K562 (cell line): Measurements from ENCODE around the gene SLC16A1. TPM values are rescaled to one million over a fixed set of nuclear protein-coding genes. Genes with fewer than 3 reads are reported as not detected.

Experiments
- ATAC-seq: fragments of 200-7000 bp; cut with Tn5 transposase; 3 replicates; pipeline ENCODE4 v1.9.1; 2020; ENCODE audit warnings: moderate library complexity
- BruUV-seq: library from RNA; stranded (reverse); fragments of 400-500 nt; replicated peaks from 2 replicates; lab custom pipeline; 2021; lab: Mats Ljungman, UMichigan
- CTCF ChIA-PET: fragments of 300-600 bp; formaldehyde crosslinking; extraction: SDS; loops from one replicate; lab custom pipeline; 2021; ENCODE audit warnings: low intra/inter-chr PET ratio; lab: Yijun Ruan, JAX
- POLR2A ChIA-PET: fragments of 300-600, 350-650 bp; sonication (Branson Sonifier 250); formaldehyde crosslinking; extraction: SDS; loops from one replicate; lab custom pipeline; 2021; ENCODE audit warnings: antibody characterized with exemption, inconsistent platforms; lab: Yijun Ruan, JAX
- DNase-seq, 4 experiments: peaks; one replicate each; pipeline versions ENCODE4 v3.0.0 to v3.0.0-alpha.2; 2011 to 2018; ENCODE audit warnings: low spot score in 3 of 4, mixed read lengths in 3 of 4; ENCODE audit errors: extremely low read depth in 1 of 4
- FAIRE-seq: peaks from 2 replicates; lab custom pipeline; 2011; peaks lifted over from hg19 to GRCh38; lab: Jason Lieb, UNC
- H2AFZ ChIP-seq: 2 replicates; pipeline ENCODE4 v1.6.0; 2011; ENCODE audit warnings: low read depth, low read length, control low read depth, inconsistent platforms
- H3K27ac ChIP-seq: fragments of 200-600 bp; 3 replicates; pipeline ENCODE4 v1.8.0; 2011; ENCODE audit warnings: low read depth, mild to moderate bottlenecking, control low read depth, inconsistent platforms, low read length, moderate library complexity, mixed read lengths; ENCODE audit errors: extremely low read depth
- H3K27me3 ChIP-seq, 2 experiments: fragments of 300-600 bp in 1 of 2; 2 replicates in 1 of 2; 3 replicates in 1 of 2; pipeline versions ENCODE4 v1.6.0 to v1.8.0; 2011; ENCODE audit warnings: inconsistent platforms in 2 of 2, low read length in 2 of 2, mild to moderate bottlenecking in 1 of 2, mixed read lengths in 1 of 2, moderate library complexity in 1 of 2; ENCODE audit not compliant: control insufficient read depth in 2 of 2, insufficient read depth in 2 of 2
- H3K36me3 ChIP-seq: fragments of 300-600 bp; 3 replicates; pipeline ENCODE4 v1.8.0; 2011; ENCODE audit warnings: mild to moderate bottlenecking, low read length, inconsistent platforms; ENCODE audit not compliant: control insufficient read depth, insufficient read depth
- H3K4me1 ChIP-seq, 2 experiments: fragments of 200-600 bp in 1 of 2; replicated peaks in 1 of 2; 2 replicates in 1 of 2; 3 replicates in 1 of 2; pipeline versions ENCODE4 v1.5.1 to v1.8.0; 2011; ENCODE audit warnings: inconsistent platforms in 2 of 2, low read length in 2 of 2, mild to moderate bottlenecking in 1 of 2, mixed read lengths in 1 of 2, moderate library complexity in 1 of 2; ENCODE audit not compliant: control insufficient read depth in 2 of 2, insufficient read depth in 2 of 2
- H3K4me2 ChIP-seq: 2 replicates; pipeline ENCODE4 v1.6.1; 2011; ENCODE audit warnings: low read length, control low read depth, inconsistent platforms, mixed read lengths; ENCODE audit not compliant: insufficient read depth
- H3K4me3 ChIP-seq: fragments of 200-600 bp; sonication (generic), shearing (Covaris generic); 2 replicates; pipeline ENCODE4 v1.5.1; 2016; ENCODE audit warnings: control low read depth, inconsistent platforms
- H3K79me2 ChIP-seq: fragments of 200-600 bp; 3 replicates; pipeline ENCODE4 v1.8.0; 2011; ENCODE audit warnings: low read length, inconsistent platforms; ENCODE audit not compliant: control insufficient read depth, insufficient read depth
- H3K9ac ChIP-seq, 2 experiments: 2 replicates each; pipeline versions ENCODE4 v1.6.0 to v1.6.1; 2011; ENCODE audit warnings: low read depth in 2 of 2, low read length in 2 of 2, control low read depth in 1 of 2, inconsistent platforms in 1 of 2, mild to moderate bottlenecking in 1 of 2, mixed read lengths in 1 of 2; ENCODE audit not compliant: insufficient read depth in 1 of 2
- H3K9me1 ChIP-seq: one replicate; pipeline ENCODE4 v1.6.0; 2011; ENCODE audit warnings: inconsistent platforms, mild to moderate bottlenecking, low read length, moderate library complexity; ENCODE audit not compliant: control insufficient read depth, insufficient read depth
- H3K9me3 ChIP-seq: replicated peaks from 2 replicates; pipeline ENCODE4 v1.5.1; 2011; ENCODE audit warnings: low read depth, low read length, inconsistent platforms; ENCODE audit not compliant: control insufficient read depth, insufficient read depth
- H4K20me1 ChIP-seq: replicated peaks from 2 replicates; pipeline ENCODE4 v1.6.1; 2011; ENCODE audit warnings: low read length, inconsistent platforms, mixed read lengths; ENCODE audit not compliant: control insufficient read depth, insufficient read depth
- EGR1 ChIP-seq: fragments of 450-650 bp; conservative IDR thresholded peaks from 2 replicates; pipeline ENCODE4 v1.6.1; 2017; ENCODE audit warnings: mild to moderate bottlenecking
- FIP1L1 ChIP-seq: fragments of 200-400 bp; formaldehyde crosslinking; IDR thresholded peaks from 2 replicates; pipeline ENCODE4 v1.6.1; 2018; ENCODE audit warnings: mild to moderate bottlenecking, low read depth, low read length; ENCODE audit not compliant: poor library complexity, severe bottlenecking
- GABPA ChIP-seq: fragments of 200-800 bp; sonication (Bioruptor generic); conservative IDR thresholded peaks from 2 replicates; pipeline ENCODE4 v1.6.1; 2016; ENCODE audit warnings: low read depth, missing genetic modification characterization, missing compliant biosample characterization
- SIN3B ChIP-seq: fragments of 450-650 bp; IDR thresholded peaks from 2 replicates; pipeline ENCODE4 v1.6.1; 2017; ENCODE audit warnings: low read depth, mild to moderate bottlenecking, moderate library complexity
- SIRT6 ChIP-seq: IDR thresholded peaks from one replicate; pipeline ENCODE4 v1.6.1; 2012; ENCODE audit warnings: low read depth, mild to moderate bottlenecking, control low read depth, inconsistent platforms, low read length, moderate library complexity
- WGBS: fragments of 100-300 bp; shearing (Covaris generic); methylation state at CpG from one replicate; pipeline ENCODE4 v1.1.6; 2016; ENCODE audit warnings: low coverage, mixed read lengths; ENCODE audit not compliant: insufficient coverage; ENCODE audit errors: missing lambda C conversion rate; 5-methylcytosine and 5-hydroxymethylcytosine counted together
- in situ Hi-C: fragments of 300-500 bp; cut with MboI; formaldehyde crosslinking; loops from 4 replicates; pipeline ENCODE4 v1.15.0; 2018; ENCODE audit warnings: inconsistent platforms, mixed read lengths
- intact Hi-C: fragments of 100-400 bp; cut with micrococcal nuclease; formaldehyde crosslinking; loops from 2 replicates; pipeline ENCODE4 v1.14.2; 2022
- polyA plus RNA-seq, 8 experiments: library from polyadenylated mRNA; depleted of rRNA in 4 of 8; stranded (reverse) in 5 of 8; unstranded in 3 of 8; fragments of >200 nt; fragmentation: Nextera tagmentation in 2 of 8; fragmentation: Illumina TruSeq in 1 of 8; extraction: Ambion mirVana in 2 of 8; extraction: Trizol in 1 of 8; gene quantifications; 2 replicates each; pipeline versions ENCODE4 v1.2.1 to v1.2.3, GENCODE V29; 2011 to 2014; ENCODE audit warnings: inconsistent platforms in 1 of 8, missing spikeins in 1 of 8
- total RNA-seq, 7 experiments: library from RNA; depleted of rRNA in 6 of 7; stranded (reverse); fragments of >200 nt in 6 of 7; fragmentation: Illumina TruSeq in 2 of 7; extraction: Trizol in 2 of 7; gene quantifications; 2 replicates each; pipeline versions ENCODE4 v1.2.1 to v1.2.3, GENCODE V29; 2011 to 2021; ENCODE audit warnings: low replicate concordance in 1 of 7
- TF ChIP-seq, protein P1 (sequence below): fragments of 450-650 bp; conservative IDR thresholded peaks from 2 replicates; pipeline ENCODE4 v1.6.1; 2016; ENCODE audit warnings: missing genetic modification characterization, low read depth, mild to moderate bottlenecking, control low read depth, missing compliant biosample characterization
- TF ChIP-seq, protein P2 (sequence below), 2 experiments: fragments of 450-650 bp in 1 of 2; sonication (generic) in 1 of 2; formaldehyde crosslinking in 1 of 2; IDR thresholded peaks in 1 of 2; conservative IDR thresholded peaks in 1 of 2; 2 replicates each; pipeline versions ENCODE4 v1.6.1 to v1.8.1; 2016 to 2023; ENCODE audit warnings: mild to moderate bottlenecking in 2 of 2, moderate library complexity in 2 of 2, inconsistent platforms in 1 of 2, missing genetic modification reagents in 1 of 2

Gene SLC16A1
- total and polyA plus RNA-seq, 9 of the 15 experiments (the other 6 are each of a cell fraction or from before 2014, with no cell fraction given): 73.1 to 244 (median 117) TPM

DNA sequence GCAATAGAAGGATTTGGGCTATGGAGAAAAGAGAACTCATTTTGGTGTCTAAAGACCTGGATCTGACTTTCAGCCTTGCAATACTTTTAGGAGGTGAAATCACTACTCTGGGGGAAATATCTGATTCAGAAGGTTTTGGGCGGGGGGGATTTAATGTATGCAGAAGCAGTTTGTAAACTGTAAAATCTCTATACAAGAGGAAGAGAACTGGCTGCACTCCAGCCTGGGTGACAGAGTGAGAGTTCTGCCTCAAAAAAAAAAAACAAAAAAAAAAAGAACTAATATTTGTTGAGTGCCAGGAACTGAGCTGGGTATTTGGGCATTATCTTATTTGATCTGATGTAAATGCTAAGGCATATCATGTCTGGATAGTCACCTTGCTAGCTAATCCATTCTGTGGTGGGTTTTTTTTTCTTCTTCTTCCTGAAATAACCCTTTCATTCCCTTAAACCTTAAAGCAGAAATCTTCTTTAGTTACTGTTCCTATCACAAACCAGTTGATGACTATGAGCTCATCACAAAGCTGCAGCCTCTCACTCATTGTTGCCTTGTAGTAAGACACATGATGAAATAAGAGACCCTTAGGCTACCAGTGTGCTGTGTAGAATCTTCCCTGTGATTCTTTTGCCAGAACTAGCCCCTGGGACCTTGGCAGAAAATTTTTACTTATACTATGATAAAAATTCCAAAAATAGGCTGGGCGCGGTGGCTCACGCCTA, 35.6 kb upstream of the SLC16A1 start:
- in situ Hi-C loops (no loop called here), intact Hi-C loops (no loop called here)
- Histone ChIP-seq H3K9me3 (no peaks in the 10 kb centered on the region), H3K36me3 (no peaks in the 10 kb centered on the region), H4K20me1 (no peaks in the 10 kb centered on the region), H3K4me2 (no peak overlapping the region), H2AFZ (no peak overlapping the region), H3K4me1 (no peaks in the 10 kb centered on the region), H3K9ac (no peak overlapping the region), H3K27ac (no peak overlapping the region), H3K9me1 (no peaks in the 10 kb centered on the region), H3K79me2 (no peaks in the 10 kb centered on the region), H3K4me3 (no peak overlapping the region), H3K27me3 (no peaks in the 10 kb centered on the region)
- ATAC-seq (no peak), FAIRE-seq (no peak), DNase-seq (no peak)
- TF ChIP-seq, protein P1, sequence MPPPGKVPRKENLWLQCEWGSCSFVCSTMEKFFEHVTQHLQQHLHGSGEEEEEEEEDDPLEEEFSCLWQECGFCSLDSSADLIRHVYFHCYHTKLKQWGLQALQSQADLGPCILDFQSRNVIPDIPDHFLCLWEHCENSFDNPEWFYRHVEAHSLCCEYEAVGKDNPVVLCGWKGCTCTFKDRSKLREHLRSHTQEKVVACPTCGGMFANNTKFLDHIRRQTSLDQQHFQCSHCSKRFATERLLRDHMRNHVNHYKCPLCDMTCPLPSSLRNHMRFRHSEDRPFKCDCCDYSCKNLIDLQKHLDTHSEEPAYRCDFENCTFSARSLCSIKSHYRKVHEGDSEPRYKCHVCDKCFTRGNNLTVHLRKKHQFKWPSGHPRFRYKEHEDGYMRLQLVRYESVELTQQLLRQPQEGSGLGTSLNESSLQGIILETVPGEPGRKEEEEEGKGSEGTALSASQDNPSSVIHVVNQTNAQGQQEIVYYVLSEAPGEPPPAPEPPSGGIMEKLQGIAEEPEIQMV: no peak
- TF ChIP-seq SIN3B (no peak), EGR1 (no peak), FIP1L1 (no peak), GABPA (no peak), SIRT6 (no peak)
- TF ChIP-seq, protein P2, sequence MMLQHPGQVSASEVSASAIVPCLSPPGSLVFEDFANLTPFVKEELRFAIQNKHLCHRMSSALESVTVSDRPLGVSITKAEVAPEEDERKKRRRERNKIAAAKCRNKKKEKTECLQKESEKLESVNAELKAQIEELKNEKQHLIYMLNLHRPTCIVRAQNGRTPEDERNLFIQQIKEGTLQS (IDR thresholded peaks at IDR 0.05): peak; percentile 45
- TF ChIP-seq, protein P2 (CRISPR knock-in tag; conservative IDR thresholded peaks at IDR 0.05): no peak
- BruUV-seq: no TSS peak
- 69% methylated on average over 4 of the region's 4 CpGs for WGBS
- ChIA-PET CTCF (no interaction called here), POLR2A (interaction anchor here (0.6 kb wide), 2 partner anchors 13 to 541 kb away, joined by 3 to 4 read pairs; no protein-coding TSS in a partner anchor)
